ENCODE data around the gene PIEZO2.
"Not testable (repeated sequence)": the region's sequence is repeated elsewhere in the genome, so short reads cannot be mapped to it uniquely, and the experiment has no call there.

Gene PIEZO2

DNA sequence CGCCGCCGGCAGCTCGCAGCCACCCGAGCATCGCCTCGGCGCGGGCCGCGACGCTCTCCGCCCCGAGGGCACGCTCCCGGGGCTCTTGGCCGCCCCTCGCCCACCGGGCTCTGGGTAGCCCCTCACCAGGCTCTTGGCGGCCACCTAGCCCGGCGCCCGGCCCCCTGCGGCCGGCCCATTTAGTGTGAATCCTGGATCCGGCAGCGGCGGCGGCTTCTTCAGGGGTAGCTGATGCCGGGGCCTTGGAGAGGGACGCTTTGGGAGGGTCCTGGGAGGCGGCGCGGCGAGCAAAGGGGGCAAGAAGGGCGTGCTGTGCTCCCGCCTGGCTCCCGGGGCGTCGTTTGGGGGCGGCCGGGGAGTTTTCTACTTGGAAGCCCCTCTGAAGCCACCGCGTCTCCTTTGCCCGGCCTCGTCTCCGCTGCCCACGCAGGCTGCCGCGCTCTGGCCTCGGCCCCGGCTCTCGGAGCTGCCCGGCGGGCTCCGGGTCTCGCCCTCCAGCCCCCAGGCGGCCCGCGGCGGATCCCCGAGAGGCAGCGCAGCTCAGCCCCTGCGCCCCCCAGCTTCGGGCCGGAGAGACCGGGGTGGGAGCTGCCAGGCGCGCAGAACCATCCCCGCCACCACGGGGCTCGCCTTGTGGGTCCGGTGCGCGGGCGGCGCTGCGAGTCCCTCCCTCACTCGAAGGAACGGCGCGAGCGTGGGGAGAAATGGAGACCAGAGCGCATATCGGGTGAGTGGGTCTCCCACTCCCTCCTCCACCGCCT lies 509 bp downstream of the PIEZO2 start:
- DNase-seq, result no peak

DNA sequence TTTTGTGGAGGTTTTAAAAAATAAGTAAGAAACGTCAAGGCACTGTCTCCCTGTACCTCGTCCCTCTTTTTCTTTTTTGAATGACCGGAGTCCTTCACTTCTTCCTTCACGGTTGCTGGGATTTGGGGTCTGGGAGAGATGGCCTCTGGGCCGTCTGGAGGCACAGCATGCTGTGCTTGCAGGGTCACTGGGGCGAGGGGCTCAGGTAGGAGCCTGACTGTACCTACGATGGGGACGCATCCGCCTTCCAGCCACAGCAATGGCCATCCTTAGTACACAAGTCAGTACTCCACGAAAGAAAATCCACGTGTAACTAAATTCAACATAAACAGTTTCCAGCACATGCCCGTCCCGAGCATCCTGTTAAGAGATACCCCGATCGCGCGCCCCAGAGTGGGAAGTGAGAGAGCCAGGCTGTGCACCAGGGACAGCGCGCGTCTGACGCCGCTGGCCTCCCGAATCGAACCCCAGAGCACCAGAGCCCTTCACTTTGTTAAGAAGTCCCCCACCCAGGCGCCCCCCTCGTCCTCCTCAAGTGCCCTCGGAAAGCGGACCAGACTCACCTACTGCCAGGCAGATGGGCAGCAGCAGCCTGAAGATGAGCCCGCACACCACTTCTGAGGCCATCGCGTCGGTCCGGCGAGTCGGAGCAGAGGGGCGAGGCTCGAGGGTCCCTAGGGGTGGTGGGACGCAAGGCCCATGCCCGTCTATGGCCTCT lies 1.2 kb downstream of the PIEZO2 start:
- no peak for DNase-seq

DNA sequence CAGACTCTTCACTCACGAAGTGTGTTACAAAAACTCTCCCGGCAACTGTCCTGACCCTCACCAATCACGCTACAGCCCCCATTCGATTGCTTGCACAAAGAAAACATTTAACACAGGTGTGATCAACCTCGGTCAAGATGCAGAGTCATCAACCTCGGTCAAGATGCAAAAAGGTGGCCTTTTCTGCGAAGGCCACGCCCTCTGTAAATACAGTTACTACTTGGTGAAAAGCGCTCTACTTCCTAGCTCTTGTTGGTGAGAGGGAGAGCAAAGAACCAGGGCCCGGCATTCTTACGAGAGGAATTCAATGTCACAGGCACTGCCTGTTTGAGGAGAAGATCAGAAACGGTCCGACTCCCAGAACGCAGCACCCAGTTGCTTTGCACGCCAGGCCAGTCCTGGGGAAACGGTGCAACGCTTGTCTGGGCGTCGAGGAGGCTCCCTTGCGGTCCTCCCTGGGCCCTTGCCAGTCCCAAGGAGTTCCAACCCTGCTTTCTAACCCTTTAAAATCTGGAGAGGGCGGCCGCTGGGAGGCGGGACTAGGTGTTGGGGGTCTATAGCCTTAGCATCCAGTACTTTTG lies 1.9 kb downstream of the PIEZO2 start:
- no peak for DNase-seq

GRCh38 chr18:11146947-11147345 lies 2.4 kb downstream of the PIEZO2 start:
- no peak for DNase-seq

GRCh38 chr18:11146238-11146946 lies 3.0 kb downstream of the PIEZO2 start:
- DNase-seq, result no peak

- no peak for DNase-seq
These were observed 3.8 kb downstream of the PIEZO2 start for GRCh38 chr18:11145413-11146191.

- DNase-seq, result no peak
These were observed 12.0 kb downstream of the PIEZO2 start for GRCh38 chr18:11137400-11137799.

DNA sequence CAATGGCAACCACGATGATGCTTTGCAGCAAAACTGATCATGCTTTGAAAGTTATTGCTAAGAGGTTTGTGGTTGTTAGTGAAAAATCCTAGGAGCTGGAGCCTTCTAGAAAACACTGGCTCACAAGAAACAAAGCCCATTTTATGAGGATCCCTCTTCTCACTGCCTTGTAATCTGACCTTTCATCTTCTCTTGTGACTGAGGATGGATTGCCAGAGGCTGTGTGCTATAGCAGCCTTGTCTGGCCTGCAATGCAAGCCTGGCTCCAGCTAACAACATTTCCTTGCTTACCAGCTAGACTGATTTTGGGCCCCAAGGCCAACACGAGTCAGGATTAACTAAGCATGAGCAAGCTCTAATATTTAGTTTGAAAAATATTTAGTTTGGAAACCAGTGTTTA lies 13.1 kb downstream of the PIEZO2 start:
- DNase-seq, result no peak

- DNase-seq, result no peak
These were observed 14.4 kb downstream of the PIEZO2 start for GRCh38 chr18:11134940-11135339.

DNA sequence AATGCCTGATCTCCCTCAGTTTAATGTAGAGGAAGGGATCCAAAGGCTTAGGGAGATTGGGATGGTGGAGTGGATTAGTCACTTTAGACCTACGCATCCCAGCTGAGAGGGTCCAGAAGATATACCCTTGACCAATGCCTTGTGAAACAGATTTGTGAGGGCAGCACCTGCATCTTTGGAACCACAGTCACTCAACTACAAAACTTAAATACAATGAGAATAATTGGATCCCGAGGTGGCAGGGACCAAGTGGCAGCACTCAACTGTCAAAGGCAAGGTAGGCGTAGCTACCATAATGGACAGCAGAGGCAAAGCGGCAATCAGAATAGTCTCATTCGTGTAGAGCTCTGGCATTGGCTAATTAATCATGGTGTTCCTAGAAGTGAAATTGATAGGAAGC lies 20.3 kb downstream of the PIEZO2 start:
- not testable (repeated sequence) for DNase-seq

DNA sequence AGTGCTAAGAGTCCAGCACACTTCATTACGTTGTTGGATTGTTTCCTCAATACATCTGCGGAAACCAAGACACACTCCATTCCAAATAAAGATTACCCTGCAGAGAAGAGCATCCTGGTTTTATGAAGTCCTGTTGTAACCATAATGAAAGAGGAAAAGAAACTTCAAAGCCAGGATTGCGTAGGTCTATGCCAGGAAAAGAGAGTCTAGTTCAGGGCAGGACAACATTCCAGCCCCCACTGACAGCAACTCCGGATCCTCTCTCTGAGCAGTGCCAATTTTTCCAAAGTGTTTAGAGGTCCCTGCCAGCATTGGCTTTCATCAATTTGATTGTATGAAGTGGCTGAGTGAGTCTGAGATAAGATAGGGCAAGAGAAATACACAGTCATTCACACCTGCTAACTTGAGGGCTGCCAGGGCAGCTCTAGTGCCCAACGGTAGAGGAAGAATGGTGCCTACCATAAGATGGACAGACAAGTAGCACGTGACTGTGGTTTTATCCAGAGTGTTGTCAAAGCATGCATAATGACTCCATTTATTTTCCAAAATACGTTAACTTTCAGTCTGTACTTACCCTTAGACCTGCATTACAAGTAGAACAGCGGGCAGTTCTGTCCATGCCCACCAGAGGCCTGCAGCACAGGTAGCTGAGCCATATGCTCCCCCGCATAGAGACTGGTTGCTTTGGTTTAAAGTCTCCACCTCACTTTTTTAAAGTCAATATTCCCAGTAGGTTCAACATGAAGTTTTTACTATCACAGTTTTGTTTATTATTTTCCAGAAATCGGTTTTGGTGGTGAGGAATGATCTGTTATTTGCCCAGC lies 23.7 kb downstream of the PIEZO2 start:
- no peak for DNase-seq

DNA sequence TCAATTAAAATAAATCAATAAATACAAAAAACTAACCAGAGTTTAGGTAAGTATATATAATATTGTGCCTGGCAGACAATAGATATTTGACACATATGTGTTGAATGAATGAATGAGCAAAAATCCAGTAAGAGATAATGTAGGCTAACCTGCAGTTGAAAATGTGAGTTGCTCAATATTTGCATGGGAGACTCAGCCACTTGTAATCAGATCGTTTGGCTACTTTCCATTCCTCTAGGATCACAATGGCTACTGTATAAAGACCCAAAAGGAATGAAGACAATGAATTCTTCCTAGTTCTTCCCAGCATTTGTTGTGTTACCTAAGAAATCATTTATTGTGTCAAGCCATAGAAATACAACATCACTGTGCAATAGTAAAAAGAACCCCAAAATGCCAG lies 25.3 kb downstream of the PIEZO2 start:
- no peak for DNase-seq

DNA sequence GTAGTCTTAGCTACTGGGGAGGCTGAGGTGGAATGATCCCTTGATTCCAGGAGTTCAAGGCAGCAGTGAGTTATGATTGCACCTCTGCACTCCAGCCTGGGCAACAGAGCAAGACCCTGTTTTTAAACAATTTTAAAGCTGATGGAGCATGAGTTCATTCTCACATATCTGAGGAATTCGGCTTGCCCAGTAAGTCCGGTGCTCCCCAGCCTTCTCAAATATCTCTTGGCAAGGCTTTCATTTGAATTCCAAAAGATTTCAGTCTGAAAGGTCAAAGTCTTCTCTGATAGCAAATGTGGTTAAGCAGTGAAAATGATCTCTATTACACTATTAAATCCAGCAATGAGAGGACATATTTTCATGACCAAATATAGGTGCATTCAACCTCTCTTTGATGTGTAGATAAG lies 27.9 kb downstream of the PIEZO2 start:
- DNase-seq, result no peak

DNA sequence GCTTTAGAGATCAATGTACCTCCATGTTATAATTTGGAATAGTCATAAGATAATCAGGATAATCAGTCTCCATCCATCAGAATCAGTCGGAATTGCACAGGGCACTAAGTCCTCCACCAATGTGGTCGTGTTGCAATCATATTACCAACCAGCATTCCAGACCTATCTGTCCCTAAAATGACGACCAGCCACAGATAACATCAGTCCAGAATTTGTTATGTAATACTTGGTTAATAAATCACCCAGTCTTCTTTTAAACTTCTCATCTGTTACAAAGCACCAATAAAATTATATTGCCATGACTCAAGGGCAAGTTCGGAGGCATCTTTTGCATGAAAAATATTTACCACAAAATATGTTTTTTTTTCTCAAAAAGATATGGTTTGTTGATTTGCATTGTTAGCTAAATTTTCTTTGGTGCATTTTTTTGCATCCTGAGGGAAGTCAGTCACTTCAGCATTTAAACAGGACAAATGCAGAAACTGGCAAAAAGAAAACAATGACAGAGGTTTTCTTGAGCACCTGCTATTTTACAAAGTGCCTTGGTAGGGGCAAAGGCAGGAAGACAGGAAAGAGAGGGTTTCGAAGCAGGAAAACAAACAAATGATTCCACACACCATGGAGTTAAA lies 29.3 kb downstream of the PIEZO2 start:
- no peak for DNase-seq

GRCh38 chr18:11119550-11119949 lies 29.8 kb downstream of the PIEZO2 start:
- DNase-seq, result no peak

DNA sequence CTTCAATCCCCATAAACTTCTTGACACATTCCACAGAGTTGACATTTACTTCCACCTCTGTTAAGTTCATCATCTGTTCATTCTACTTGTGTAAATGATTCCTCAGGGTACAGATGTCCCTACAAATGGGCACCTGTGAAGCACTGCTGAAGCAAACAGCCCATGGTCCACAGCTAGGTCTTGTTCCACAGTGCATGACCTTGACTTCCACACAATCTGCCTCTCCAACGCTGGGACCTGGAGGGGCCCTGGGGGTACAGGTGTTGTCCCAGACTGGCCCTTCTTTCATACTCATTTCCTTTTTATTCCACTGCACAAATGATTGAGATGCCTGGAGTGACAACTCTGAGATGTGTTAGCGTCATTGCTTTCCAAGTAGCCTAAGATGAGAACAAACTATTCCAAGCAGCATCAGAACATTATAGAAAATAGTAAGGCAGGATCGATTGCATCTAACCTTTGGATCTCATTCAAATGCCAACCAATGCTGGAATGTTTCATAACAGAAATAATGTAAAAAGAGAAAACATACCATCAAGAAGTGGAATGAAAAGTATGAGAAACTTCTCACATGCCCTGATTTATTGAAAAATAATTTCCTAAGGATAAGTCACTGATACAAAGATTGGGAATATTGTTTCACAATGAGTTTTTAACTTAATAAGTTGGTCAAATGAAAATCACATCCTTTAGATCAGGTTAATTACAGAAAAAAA lies 31.2 kb downstream of the PIEZO2 start:
- DNase-seq, result no peak

- DNase-seq, result no peak
These were observed 34.1 kb downstream of the PIEZO2 start for GRCh38 chr18:11115276-11115675.

GRCh38 chr18:11114653-11115052 lies 34.7 kb downstream of the PIEZO2 start:
- no peak for DNase-seq

DNA sequence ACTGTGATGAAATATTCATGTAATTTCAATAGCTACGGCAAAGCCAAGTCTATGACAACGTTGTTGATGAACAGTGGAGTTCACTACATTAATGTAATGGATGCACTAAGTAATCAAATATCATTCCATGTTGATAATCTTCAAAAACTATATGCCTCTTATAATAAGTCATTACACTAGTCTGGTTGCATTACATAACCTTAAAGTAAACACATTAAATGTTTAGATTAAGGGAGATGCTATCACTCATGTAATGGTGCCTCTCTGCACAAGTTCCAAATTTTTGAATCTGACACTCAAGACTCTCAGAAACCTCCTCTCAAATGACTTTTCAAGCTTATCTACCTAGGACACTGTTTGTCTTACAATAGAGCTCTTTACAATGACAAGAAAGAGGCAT lies 35.4 kb downstream of the PIEZO2 start:
- no peak for DNase-seq

- no peak for DNase-seq
These were observed 36.3 kb downstream of the PIEZO2 start for GRCh38 chr18:11113046-11113548.
